Neuronal stem cell (in vitro differentiated cells): ENCODE measurements around the gene PPARG.

Experiments used
- DNase-seq: peaks from one replicate; pipeline ENCODE4 v3.0.0-alpha.2; 2013; ENCODE audit warnings: low spot score
- H2AFZ ChIP-seq: one replicate; pipeline ENCODE4 v1.6.1; 2013; ENCODE audit warnings: mild to moderate bottlenecking, low read length, inconsistent platforms
- H2AK5ac ChIP-seq: 2 replicates; pipeline ENCODE4 v1.6.1; 2013; ENCODE audit warnings: low read depth, mild to moderate bottlenecking, inconsistent platforms, low read length, moderate library complexity, mixed read lengths
- H2BK120ac ChIP-seq: 2 replicates; pipeline ENCODE4 v1.6.1; 2013; ENCODE audit warnings: low read depth, mild to moderate bottlenecking, inconsistent platforms, low read length, moderate library complexity, mixed read lengths
- H2BK12ac ChIP-seq: one replicate; pipeline ENCODE4 v1.6.1; 2013; ENCODE audit warnings: low read length, inconsistent platforms
- H2BK15ac ChIP-seq: 2 replicates; pipeline ENCODE4 v1.6.1; 2013; ENCODE audit warnings: mild to moderate bottlenecking, low read length, inconsistent platforms, mixed read lengths
- H2BK5ac ChIP-seq: one replicate; pipeline ENCODE4 v1.6.1; 2013; ENCODE audit warnings: inconsistent platforms, mild to moderate bottlenecking, low read length, moderate library complexity
- H3K14ac ChIP-seq: one replicate; pipeline ENCODE4 v1.6.1; 2013; ENCODE audit warnings: low read length, inconsistent platforms
- H3K18ac ChIP-seq: 2 replicates; pipeline ENCODE4 v1.6.1; 2013; ENCODE audit warnings: low read length, inconsistent platforms
- H3K23ac ChIP-seq: 2 replicates; pipeline ENCODE4 v1.6.1; 2013; ENCODE audit warnings: low read depth, mild to moderate bottlenecking, mixed read lengths, low read length, inconsistent platforms; ENCODE audit not compliant: poor library complexity
- H3K27ac ChIP-seq: replicated peaks from 3 replicates; pipeline ENCODE4 v1.5.1; 2013; ENCODE audit warnings: low read length, inconsistent platforms
- H3K27me3 ChIP-seq, 3 experiments: 2 replicates each; pipeline ENCODE4 v1.6.1; 2013; ENCODE audit warnings: low read length in 3 of 3, mild to moderate bottlenecking in 2 of 3, inconsistent platforms in 1 of 3, low read depth in 1 of 3, mixed read lengths in 1 of 3, moderate library complexity in 1 of 3; ENCODE audit not compliant: control insufficient read depth in 3 of 3, insufficient read depth in 3 of 3
- H3K36me3 ChIP-seq, 2 donors: replicated peaks in 1 of 2; 2 replicates each; pipeline ENCODE4 v1.6.1; 2013; ENCODE audit warnings: low read length in 2 of 2; ENCODE audit not compliant: control insufficient read depth in 2 of 2, insufficient read depth in 2 of 2
- H3K4ac ChIP-seq: 2 replicates; pipeline ENCODE4 v1.6.1; 2013; ENCODE audit warnings: inconsistent platforms, mild to moderate bottlenecking, low read length, moderate library complexity
- H3K4me1 ChIP-seq, 2 donors: 1 replicate in 1 of 2; 2 replicates in 1 of 2; pipeline ENCODE4 v1.6.1; 2013; ENCODE audit warnings: low read length in 2 of 2, low read depth in 1 of 2; ENCODE audit not compliant: control insufficient read depth in 2 of 2, insufficient read depth in 1 of 2
- H3K4me2 ChIP-seq: one replicate; pipeline ENCODE4 v1.6.1; 2013; ENCODE audit warnings: mild to moderate bottlenecking, low read length, inconsistent platforms; ENCODE audit not compliant: insufficient read depth, poor library complexity, severe bottlenecking
- H3K4me3 ChIP-seq, 2 donors: 2 replicates each; pipeline ENCODE4 v1.5.1; 2013; ENCODE audit warnings: low read length in 2 of 2, mild to moderate bottlenecking in 2 of 2, inconsistent platforms in 1 of 2, moderate library complexity in 1 of 2
- H3K79me1 ChIP-seq: one replicate; pipeline ENCODE4 v1.6.1; 2013; ENCODE audit warnings: low read depth, mild to moderate bottlenecking, inconsistent platforms, low read length, moderate library complexity
- H3K9ac ChIP-seq: one replicate; pipeline ENCODE4 v1.6.1; 2013; ENCODE audit warnings: mild to moderate bottlenecking, low read depth, low read length, inconsistent platforms; ENCODE audit not compliant: poor library complexity
- H3K9me3 ChIP-seq, 2 donors: replicated peaks in 1 of 2; 2 replicates each; pipeline versions ENCODE3 to v1.6.1; 2013; ENCODE audit warnings: low read length in 2 of 2, mild to moderate bottlenecking in 2 of 2, inconsistent platforms in 1 of 2, low read depth in 1 of 2, mixed read lengths in 1 of 2, moderate library complexity in 1 of 2; ENCODE audit not compliant: control insufficient read depth in 2 of 2, insufficient read depth in 1 of 2
- H4K8ac ChIP-seq: one replicate; pipeline ENCODE4 v1.6.1; 2013; ENCODE audit warnings: low read depth, mild to moderate bottlenecking, inconsistent platforms, low read length, moderate library complexity
- H4K91ac ChIP-seq: one replicate; pipeline ENCODE4 v1.6.1; 2013; ENCODE audit warnings: low read length, low read depth, mild to moderate bottlenecking, inconsistent platforms; ENCODE audit not compliant: poor library complexity
- WGBS, 2 donors: extraction: QIAGEN DNeasy Blood & Tissue Kit; methylation state at CpG; one replicate each; pipeline ENCODE4 v1.1.7; 2013; ENCODE audit warnings: missing lambda C conversion rate in 2 of 2, mixed read lengths in 1 of 2; ENCODE audit not compliant: insufficient read length in 2 of 2, insufficient replicate concordance in 1 of 2; ENCODE audit errors: extremely low coverage in 2 of 2; 5-methylcytosine and 5-hydroxymethylcytosine counted together

PPARG gene

DNA sequence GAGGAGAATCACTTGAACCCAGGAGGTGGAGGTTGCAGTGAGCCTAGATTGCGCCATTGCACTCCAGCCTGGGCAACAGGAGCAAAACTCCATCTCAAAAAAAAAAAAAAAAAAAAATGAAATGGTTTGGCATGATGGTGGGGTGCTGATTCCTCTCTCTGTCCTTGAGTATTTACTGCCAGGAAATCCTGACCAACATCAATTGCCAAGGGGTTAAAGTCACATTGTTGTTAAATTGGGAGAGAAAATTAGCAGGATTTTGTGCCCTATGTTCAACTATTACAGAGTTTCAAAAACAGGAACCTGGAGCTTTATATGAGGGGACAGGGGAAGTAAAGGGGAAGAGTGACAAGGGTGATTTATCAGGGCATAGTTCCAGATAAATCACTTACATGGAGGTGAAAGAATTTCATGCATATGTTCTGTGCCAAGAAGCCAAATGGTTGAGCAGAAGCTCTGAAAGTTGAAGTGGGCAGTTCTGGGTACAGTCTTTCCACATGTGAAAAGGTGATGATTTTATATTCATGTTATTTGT lies 124.9 kb downstream of the PPARG start:
- Histone ChIP-seq H3K9ac (no peak overlapping the region), H3K4ac (no peak overlapping the region), H4K8ac (no peak overlapping the region), H2BK15ac (no peak overlapping the region), H3K23ac (no peak overlapping the region), H2AFZ (no peak overlapping the region), H4K91ac (no peak overlapping the region), H3K4me3 (no peak overlapping the region), H3K4me2 (no peak overlapping the region), H3K14ac (no peak overlapping the region), H3K4me1 (no peaks in the 10 kb centered on the region), H2BK12ac (no peak overlapping the region), H3K27me3 (peaks cover 0 to 4% (median 0%) of the 10 kb centered on the region in 3 experiments), H3K79me1 (no peaks in the 10 kb centered on the region), H2BK120ac (no peak overlapping the region), H3K9me3 (no peaks in the 10 kb centered on the region), H2BK5ac (no peak overlapping the region), H3K36me3 (no peaks in the 10 kb centered on the region), H3K27ac (no peak overlapping the region), H2AK5ac (no peak overlapping the region), H3K18ac (no peak overlapping the region)
- no peak for DNase-seq
- no CpG with 5 or more reads among the region's 1 CpG for WGBS, 2 donors

DNA sequence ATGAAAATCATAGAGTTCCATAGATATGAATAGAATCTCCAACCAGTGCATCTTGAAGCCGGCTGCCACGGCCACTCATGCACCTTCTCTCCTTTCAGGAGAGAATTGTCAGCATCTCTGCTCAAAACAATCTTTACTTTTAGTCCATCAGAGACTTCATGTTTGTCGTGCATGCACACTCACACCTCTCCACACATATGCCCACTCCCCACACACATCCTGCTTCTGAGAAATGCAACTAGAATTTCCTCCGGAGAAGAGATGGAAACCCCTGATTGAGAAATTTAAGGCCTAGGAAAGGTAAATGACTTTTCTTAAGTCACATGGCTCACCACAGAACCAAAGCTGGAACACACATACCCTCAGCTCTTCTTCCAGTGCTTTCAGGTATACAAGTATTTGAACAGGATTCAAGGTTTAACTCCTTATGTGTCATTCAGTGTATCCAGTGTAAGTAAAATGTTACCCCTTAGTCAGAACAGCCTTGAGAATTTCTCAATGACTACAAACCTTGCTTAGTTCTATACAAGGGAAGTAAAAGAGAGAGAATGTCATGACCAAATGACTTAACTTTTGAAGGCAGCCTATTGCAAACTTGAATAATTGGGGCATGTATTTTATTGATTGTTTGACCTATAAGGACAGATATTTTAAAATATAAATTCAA lies 126.3 kb downstream of the PPARG start:
- Histone ChIP-seq H3K23ac (no peak overlapping the region), H2AK5ac (no peak overlapping the region), H2AFZ (no peak overlapping the region), H3K9ac (no peak overlapping the region), H2BK120ac (no peak overlapping the region), H3K4me3 (no peak overlapping the region), H2BK5ac (no peak overlapping the region), H3K9me3 (no peaks in the 10 kb centered on the region), H3K4ac (no peak overlapping the region), H3K4me2 (no peak overlapping the region), H2BK12ac (no peak overlapping the region), H3K18ac (no peak overlapping the region), H4K8ac (no peak overlapping the region), H3K27me3 (peaks cover 0 to 4% (median 0%) of the 10 kb centered on the region in 3 experiments), H3K36me3 (no peaks in the 10 kb centered on the region), H3K14ac (no peak overlapping the region), H2BK15ac (no peak overlapping the region), H4K91ac (no peak overlapping the region), H3K27ac (no peak overlapping the region), H3K79me1 (no peaks in the 10 kb centered on the region), H3K4me1 (no peaks in the 10 kb centered on the region)
- DNase-seq: no peak
- WGBS, 2 donors: no CpG with 5 or more reads among the region's 4 CpGs

DNA sequence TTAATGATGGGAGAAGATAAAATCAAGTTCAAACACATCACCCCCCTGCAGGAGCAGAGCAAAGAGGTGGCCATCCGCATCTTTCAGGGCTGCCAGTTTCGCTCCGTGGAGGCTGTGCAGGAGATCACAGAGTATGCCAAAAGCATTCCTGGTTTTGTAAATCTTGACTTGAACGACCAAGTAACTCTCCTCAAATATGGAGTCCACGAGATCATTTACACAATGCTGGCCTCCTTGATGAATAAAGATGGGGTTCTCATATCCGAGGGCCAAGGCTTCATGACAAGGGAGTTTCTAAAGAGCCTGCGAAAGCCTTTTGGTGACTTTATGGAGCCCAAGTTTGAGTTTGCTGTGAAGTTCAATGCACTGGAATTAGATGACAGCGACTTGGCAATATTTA lies 127.9 kb downstream of the PPARG start:
- no peaks in the 10 kb centered on the region for H3K36me3 ChIP-seq
- no peak overlapping the region for H2BK5ac ChIP-seq
- H2BK15ac ChIP-seq: no peak overlapping the region
- no peak overlapping the region for H3K18ac ChIP-seq
- no peak overlapping the region for H3K9ac ChIP-seq
- H4K8ac ChIP-seq: no peak overlapping the region
- H2BK12ac ChIP-seq: no peak overlapping the region
- H3K4me1 ChIP-seq: no peaks in the 10 kb centered on the region
- no peak for DNase-seq
- no peak overlapping the region for H3K4ac ChIP-seq
- H2BK120ac ChIP-seq: no peak overlapping the region
- no peaks in the 10 kb centered on the region for H3K79me1 ChIP-seq
- no peak overlapping the region for H2AK5ac ChIP-seq
- no peak overlapping the region for H3K27ac ChIP-seq
- WGBS, 2 donors: no CpG with 5 or more reads among the region's 8 CpGs
- no peak overlapping the region for H3K14ac ChIP-seq
- no peak overlapping the region for H3K4me2 ChIP-seq
- no peak overlapping the region for H3K4me3 ChIP-seq
- no peak overlapping the region for H2AFZ ChIP-seq
- no peak overlapping the region for H4K91ac ChIP-seq
- H3K27me3 ChIP-seq: peaks cover 0 to 4% (median 0%) of the 10 kb centered on the region in 3 experiments
- no peak overlapping the region for H3K23ac ChIP-seq
- H3K9me3 ChIP-seq: no peaks in the 10 kb centered on the region

DNA sequence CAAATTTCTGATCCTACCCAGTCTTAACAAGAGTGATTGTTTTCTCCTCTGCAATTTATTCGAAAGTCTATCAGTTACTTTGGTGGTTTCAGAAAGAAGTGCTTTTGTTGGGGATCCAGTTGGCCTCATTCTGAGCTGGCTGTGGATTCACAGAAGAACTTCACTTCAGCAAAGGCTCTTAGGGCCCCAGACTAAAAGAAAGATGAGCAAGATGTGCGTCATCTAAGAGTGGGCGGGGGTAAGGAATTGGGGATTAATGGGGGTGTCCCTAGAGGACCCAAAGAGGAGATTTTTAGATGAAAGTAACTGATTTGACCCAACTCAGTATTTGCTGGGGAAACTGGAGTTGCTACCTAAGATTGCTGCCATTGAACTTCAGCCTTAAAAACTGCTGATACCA lies 131.5 kb downstream of the PPARG start:
- H3K18ac ChIP-seq: no peak overlapping the region
- H2BK12ac ChIP-seq: no peak overlapping the region
- no peak overlapping the region for H4K91ac ChIP-seq
- H3K4me3 ChIP-seq: no peak overlapping the region
- H3K4ac ChIP-seq: no peak overlapping the region
- no peak overlapping the region for H4K8ac ChIP-seq
- H3K4me1 ChIP-seq: peaks cover 0 to 2% of the 10 kb centered on the region in 2 donors
- H3K9ac ChIP-seq: no peak overlapping the region
- no peak overlapping the region for H3K27ac ChIP-seq
- H3K79me1 ChIP-seq: no peaks in the 10 kb centered on the region
- no peak overlapping the region for H3K4me2 ChIP-seq
- H2AFZ ChIP-seq: no peak overlapping the region
- H3K23ac ChIP-seq: no peak overlapping the region
- H2BK5ac ChIP-seq: no peak overlapping the region
- no peak overlapping the region for H2BK15ac ChIP-seq
- no CpG with 5 or more reads among the region's 3 CpGs for WGBS, 2 donors
- no peak overlapping the region for H2AK5ac ChIP-seq
- H3K14ac ChIP-seq: no peak overlapping the region
- no peak for DNase-seq
- H2BK120ac ChIP-seq: no peak overlapping the region
- no peaks in the 10 kb centered on the region for H3K36me3 ChIP-seq
- H3K9me3 ChIP-seq: no peaks in the 10 kb centered on the region
- H3K27me3 ChIP-seq: peaks cover 0 to 4% (median 0%) of the 10 kb centered on the region in 3 experiments
